Measurements from ENCODE around the gene GATA5.

Gene GATA5

GRCh38 chr20:62487118-62487517 is 11.3 kb upstream of the GATA5 start:
- no peak for DNase-seq

GRCh38 chr20:62486484-62486883 is 10.7 kb upstream of the GATA5 start:
- no peak for DNase-seq

- DNase-seq: no peak
These were observed 9.9 kb upstream of the GATA5 start for GRCh38 chr20:62485701-62486089.

DNA sequence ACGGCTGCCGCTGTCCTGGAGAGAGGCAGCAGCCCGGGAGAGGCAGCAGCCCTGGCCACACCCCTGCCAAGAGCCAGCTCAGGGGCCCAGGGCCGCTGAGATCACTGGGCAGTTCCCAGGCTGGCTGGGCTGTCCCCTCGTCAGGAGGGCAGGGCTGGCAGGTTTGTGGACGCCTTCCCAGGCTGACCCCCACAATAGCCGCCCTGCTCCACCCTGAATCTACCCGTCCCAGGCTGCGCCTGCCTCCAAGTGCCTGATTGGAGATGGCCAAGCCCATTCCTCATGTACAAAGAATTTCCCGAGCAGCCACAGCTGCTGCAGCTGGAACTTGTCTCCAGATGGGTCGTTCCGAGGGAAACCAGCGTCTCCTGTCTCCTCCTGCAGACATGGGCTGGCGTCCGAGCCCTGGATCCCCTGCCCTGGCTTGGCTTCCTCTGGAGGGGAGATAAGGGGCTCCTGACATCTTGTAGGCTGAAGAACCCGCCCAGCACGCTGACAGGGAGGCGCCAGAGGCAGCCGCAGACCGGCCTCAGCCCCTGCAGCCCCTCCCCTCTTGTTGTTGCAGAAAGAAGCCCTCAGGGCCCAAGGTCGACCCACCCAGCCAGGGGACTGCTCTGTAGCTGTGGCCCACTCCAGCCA is 9.4 kb upstream of the GATA5 start:
- DNase-seq: no peak

GRCh38 chr20:62484478-62484877 is 8.7 kb upstream of the GATA5 start:
- DNase-seq: no peak

GRCh38 chr20:62483613-62484458 is 8.0 kb upstream of the GATA5 start:
- DNase-seq: no peak

- DNase-seq: no peak
These were observed 7.2 kb upstream of the GATA5 start for GRCh38 chr20:62482974-62483373.

DNA sequence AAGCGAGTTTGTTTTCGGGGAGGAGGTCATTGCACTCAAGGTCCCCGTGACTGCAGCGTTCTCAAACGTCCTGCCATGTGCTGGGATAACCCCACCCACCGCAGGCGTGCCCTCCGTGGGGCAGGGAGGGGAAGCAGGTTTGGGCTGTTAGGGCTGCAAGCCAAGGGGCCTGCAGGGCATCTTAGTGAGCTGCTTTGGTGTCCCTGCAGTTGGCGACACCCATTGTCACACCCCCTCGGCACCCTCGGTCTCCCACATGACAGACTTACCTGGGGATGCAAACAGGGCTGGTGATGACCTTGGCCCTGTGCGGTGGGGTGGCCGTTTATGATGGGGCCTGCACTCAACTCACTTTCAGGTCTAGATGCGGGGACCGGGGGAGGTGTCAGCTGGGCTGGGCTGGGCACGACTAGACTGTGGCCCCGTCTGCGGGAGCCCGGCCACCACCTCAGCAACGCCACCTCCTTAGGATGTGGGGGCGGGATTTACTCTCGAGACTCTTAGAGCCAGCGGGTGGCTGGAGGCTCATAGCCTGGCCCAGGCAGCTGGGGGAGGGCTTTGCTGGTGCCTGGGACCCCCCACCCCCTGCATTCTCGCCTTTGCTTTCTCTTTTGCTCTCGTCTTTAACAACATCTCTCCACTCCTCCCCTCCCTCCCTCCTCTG is 6.5 kb upstream of the GATA5 start:
- no peak for DNase-seq

GRCh38 chr20:62481425-62482145 is 5.8 kb upstream of the GATA5 start:
- DNase-seq: no peak

- no peak for DNase-seq
These were observed 4.5 kb upstream of the GATA5 start for GRCh38 chr20:62480318-62480717.

- no peak for DNase-seq
These were observed 3.9 kb upstream of the GATA5 start for GRCh38 chr20:62479656-62480055.

GRCh38 chr20:62479156-62479555 is 3.4 kb upstream of the GATA5 start:
- DNase-seq: no peak

DNA sequence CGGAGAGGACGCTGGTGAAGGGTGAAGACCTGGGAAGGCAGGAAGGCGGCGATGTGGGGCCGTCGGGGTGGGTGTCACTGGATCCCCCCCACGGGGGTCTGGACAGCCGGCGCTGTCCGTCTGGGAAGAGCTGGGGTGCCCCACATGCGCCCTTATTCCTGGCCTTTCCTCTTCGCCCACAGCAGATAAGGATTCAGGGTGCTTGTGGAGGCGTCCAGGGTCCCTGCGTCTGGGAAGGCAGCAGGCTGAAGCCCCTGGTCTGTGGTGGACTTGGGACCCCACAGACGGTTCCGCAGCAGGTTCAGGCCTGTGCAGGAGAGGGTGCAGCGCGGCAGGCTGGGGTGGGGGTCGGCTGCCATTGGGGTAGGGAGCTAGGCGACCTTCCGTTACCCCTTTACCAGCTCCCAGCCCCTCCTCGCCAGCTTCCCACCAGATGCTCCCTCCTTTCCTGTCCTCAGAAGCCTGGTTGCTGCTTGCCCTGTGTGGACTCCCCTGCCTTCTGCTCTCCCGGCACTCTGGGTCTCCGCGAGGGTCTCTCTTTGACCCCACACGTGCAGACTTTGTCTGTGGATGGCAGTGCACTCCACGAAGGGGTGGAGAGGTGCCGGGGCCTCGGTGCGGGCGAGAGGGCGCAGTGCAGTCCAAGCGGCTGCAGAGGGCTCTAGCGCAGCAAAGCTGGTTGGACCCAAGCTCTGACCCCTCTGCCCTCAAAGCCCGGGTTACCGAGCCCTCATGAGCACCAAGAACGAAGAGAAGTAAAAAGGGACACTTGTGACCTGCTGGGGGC is 2.1 kb upstream of the GATA5 start:
- DNase-seq: no peak

- no peak for DNase-seq
These were observed 452 bp upstream of the GATA5 start for GRCh38 chr20:62476056-62476838.

DNA sequence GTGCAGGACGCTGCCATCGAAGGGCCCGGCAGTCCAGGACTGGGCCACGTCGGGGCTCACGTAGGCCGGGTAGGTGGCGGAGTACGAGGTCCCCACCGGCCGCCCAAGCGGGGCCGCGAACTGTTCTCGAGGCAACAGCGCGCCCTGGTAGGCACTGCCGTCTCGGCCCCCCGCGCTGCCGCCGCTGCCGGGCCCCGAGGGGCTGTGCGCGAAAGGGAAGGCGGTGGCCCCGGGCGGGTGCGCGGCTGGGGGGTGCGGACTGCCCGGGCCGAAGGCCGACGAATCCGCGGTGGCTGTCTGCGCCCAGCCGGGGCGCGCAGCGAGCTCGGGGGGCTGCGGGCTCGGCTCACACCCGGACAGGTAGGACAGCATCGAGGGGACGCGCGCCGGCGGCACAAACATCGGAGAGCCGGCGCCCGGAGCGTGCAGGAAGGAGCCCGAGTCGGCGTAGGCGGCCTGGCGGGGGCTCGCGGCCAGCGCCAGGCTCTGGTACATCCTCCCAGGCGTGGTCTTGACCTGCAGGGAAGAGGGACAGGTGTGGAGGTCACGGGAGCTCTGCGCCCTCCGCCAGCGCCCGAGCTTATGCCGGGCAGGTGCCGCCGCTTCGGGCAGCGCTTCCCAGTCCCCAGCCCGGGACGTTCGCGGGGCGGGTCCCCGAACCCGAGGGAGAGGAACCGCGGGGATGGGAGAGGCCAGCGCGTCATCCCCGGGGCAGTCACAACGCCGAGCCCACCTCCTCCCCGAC is 596 bp downstream of the GATA5 start:
- DNase-seq: no peak

DNA sequence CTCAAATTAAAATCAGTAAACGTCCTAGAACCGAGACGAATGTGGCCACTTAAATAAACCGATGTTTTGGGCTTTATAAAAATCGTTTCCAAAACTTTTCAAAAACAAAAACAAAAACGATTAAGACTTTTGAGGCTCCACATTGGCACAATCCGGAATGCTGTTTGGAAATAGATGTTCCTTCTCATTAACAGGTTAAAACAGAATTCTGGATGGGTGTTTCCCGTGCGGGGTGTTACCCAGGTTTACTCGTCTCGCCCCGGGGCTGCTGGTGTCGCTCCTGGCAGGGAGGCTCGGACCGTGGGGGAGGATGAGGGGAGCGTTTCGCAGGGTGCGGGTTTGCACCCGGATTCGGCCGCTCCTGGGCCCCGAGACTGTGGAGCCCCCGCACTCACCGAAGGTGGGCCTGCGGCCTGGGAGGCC is 1.2 kb downstream of the GATA5 start:
- no peak for DNase-seq

DNA sequence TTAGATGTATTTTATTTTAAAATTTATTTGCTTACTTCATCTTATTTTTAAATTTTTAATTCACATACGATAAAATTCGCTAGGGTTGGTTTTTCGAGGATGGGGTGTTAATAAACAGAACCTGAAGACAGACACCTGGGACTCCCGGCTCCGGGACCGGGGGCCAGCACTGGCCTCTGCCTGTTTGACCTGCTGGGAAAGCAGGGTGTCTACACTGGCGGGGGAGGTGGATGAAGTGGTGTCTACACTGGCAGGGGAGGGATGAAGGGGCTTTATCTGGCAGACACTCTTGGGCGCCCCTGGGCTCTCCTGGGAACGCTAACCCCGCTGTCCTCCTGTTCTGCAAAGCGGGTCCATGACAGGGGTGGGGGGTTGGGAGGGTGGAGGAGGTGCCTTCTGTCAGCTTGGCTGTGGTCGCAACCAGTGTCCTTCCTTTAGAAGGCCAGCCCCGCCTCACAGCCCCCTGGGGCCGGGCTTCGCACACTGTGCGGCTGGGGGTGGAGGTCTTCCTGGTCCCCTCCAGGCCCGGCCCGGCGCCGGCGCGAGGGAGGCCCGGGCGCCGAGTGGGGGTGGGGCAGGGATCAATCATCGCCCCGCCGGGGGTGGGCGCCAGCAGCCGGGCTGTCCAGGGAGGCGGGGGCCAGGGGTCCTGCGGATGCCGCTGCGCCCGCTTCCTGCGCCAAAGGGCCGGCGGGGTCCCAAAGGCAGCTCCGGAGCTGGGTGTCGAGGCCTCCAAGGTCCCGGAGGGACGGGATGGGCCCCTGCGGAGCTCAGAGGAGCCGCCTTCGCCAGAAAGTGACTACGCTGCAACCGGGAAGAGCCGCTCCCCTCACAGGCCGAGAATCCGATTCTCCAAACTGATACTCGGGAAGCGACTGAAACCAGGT is 1.8 kb downstream of the GATA5 start:
- no peak for DNase-seq

GRCh38 chr20:62472941-62473585 is 2.7 kb downstream of the GATA5 start:
- DNase-seq: no peak
